HepG2 (cell line): Measurements from ENCODE around the gene DSCAML1. TPM values are rescaled to one million over a fixed set of nuclear protein-coding genes. Genes with fewer than 3 reads are reported as not detected.

Experiments used
- ATAC-seq: fragments of 200-7000 bp; cut with Tn5 transposase; 3 replicates; pipeline ENCODE4 v1.9.1; 2020; ENCODE audit warnings: mild to moderate bottlenecking, moderate library complexity
- BruUV-seq: library from RNA; stranded (reverse); fragments of 400-500 nt; replicated peaks from 2 replicates; lab custom pipeline; 2021; lab: Mats Ljungman, UMichigan
- CTCF ChIA-PET: fragments of 300-600 bp; formaldehyde crosslinking; extraction: SDS; loops from one replicate; lab custom pipeline; 2021; ENCODE audit warnings: low total read pairs, inconsistent platforms, low intra/inter-chr PET ratio; lab: Yijun Ruan, JAX
- POLR2A ChIA-PET: fragments of 350-600 bp; sonication (Branson Sonifier 250); formaldehyde crosslinking; loops from one replicate; lab custom pipeline; 2020; ENCODE audit warnings: antibody characterized with exemption, inconsistent platforms; lab: Yijun Ruan, JAX
- DNase-seq: peaks from one replicate; pipeline ENCODE4 v3.0.0-alpha.2; 2015; ENCODE audit warnings: low spot score
- FAIRE-seq: peaks from 3 replicates; lab custom pipeline; 2011; peaks lifted over from hg19 to GRCh38; lab: Jason Lieb, UNC
- H2AFZ ChIP-seq: one replicate; pipeline ENCODE4 v1.6.1; 2011; ENCODE audit warnings: low read length, inconsistent platforms
- H3K27ac ChIP-seq: fragments of 300-600 bp; 3 replicates; pipeline ENCODE4 v1.8.0; 2011; ENCODE audit warnings: mixed run types, mild to moderate bottlenecking, mixed read lengths, low read length, inconsistent platforms; ENCODE audit not compliant: insufficient read depth; ENCODE audit errors: extremely low read length
- H3K27me3 ChIP-seq, 2 experiments: fragments of 200-600 bp in 1 of 2; 2 replicates in 1 of 2; 3 replicates in 1 of 2; pipeline versions ENCODE4 v1.6.0 to v1.8.0; 2011; ENCODE audit warnings: low read length in 2 of 2, mild to moderate bottlenecking in 2 of 2, moderate library complexity in 2 of 2, inconsistent platforms in 1 of 2; ENCODE audit not compliant: insufficient read depth in 2 of 2, control insufficient read depth in 1 of 2
- H3K36me3 ChIP-seq, 2 experiments: fragments of 200-600 bp in 1 of 2; replicated peaks in 1 of 2; 2 replicates in 1 of 2; 3 replicates in 1 of 2; pipeline versions ENCODE4 v1.5.1 to v1.8.0; 2011; ENCODE audit warnings: low read length in 2 of 2, inconsistent platforms in 1 of 2; ENCODE audit not compliant: insufficient read depth in 2 of 2, control insufficient read depth in 1 of 2
- H3K4me1 ChIP-seq: 2 replicates; pipeline ENCODE4 v1.5.1; 2012; ENCODE audit warnings: low read length, inconsistent platforms; ENCODE audit not compliant: insufficient read depth
- H3K4me2 ChIP-seq: 2 replicates; pipeline ENCODE4 v1.6.0; 2011; ENCODE audit warnings: low read depth, low read length, inconsistent platforms
- H3K4me3 ChIP-seq, 3 experiments: fragments of 200-600 bp in 1 of 3; sonication (generic), shearing (Covaris generic) in 1 of 3; replicated peaks in 1 of 3; 2 replicates each; pipeline ENCODE4 v1.5.1; 2011 to 2016; ENCODE audit warnings: low read length in 3 of 3, inconsistent platforms in 2 of 3, low read depth in 2 of 3, mild to moderate bottlenecking in 2 of 3, control low read depth in 1 of 3, mixed read lengths in 1 of 3; ENCODE audit not compliant: insufficient read depth in 1 of 3
- H3K79me2 ChIP-seq: one replicate; pipeline ENCODE4 v1.6.1; 2011; ENCODE audit warnings: low read length, inconsistent platforms; ENCODE audit not compliant: insufficient read depth
- H3K9ac ChIP-seq: 2 replicates; pipeline ENCODE4 v1.6.0; 2011; ENCODE audit warnings: mild to moderate bottlenecking, low read depth, low read length, inconsistent platforms; ENCODE audit not compliant: insufficient read depth
- H3K9me3 ChIP-seq: 2 replicates; pipeline ENCODE4 v1.5.1; 2012; ENCODE audit warnings: mild to moderate bottlenecking, low read length
- H4K20me1 ChIP-seq: 2 replicates; pipeline ENCODE4 v1.6.0; 2011; ENCODE audit warnings: inconsistent platforms, mild to moderate bottlenecking, low read length, moderate library complexity; ENCODE audit not compliant: insufficient read depth
- ARNTL ChIP-seq: sonication (generic); formaldehyde crosslinking; IDR thresholded peaks from 2 replicates; pipeline ENCODE4 v1.4.0; 2020; ENCODE audit warnings: mild to moderate bottlenecking, missing genetic modification reagents
- EHMT2 ChIP-seq: fragments of 200-600 bp; sonication (generic); IDR thresholded peaks from 2 replicates; pipeline ENCODE4 v1.7.0; 2017; ENCODE audit warnings: antibody characterized with exemption, low read depth, low read length, borderline replicate concordance
- FLYWCH1 ChIP-seq: sonication (generic); formaldehyde crosslinking; IDR thresholded peaks from 2 replicates; pipeline ENCODE4 v1.8.1; 2023; ENCODE audit warnings: mild to moderate bottlenecking, missing genetic modification reagents
- IRX3 ChIP-seq: sonication (generic); formaldehyde crosslinking; IDR thresholded peaks from 2 replicates; pipeline ENCODE4 v1.8.1; 2023; ENCODE audit warnings: mild to moderate bottlenecking, low read depth, missing genetic modification reagents, borderline replicate concordance
- JUND ChIP-seq: sonication (generic); formaldehyde crosslinking; IDR thresholded peaks from 2 replicates; pipeline ENCODE4 v1.8.0; 2022; ENCODE audit warnings: mild to moderate bottlenecking, missing genetic modification reagents
- KLF11 ChIP-seq: IDR thresholded peaks from 2 replicates; pipeline ENCODE4 v1.6.1; 2016; ENCODE audit warnings: missing compliant biosample characterization
- KMT2B ChIP-seq: IDR thresholded peaks from 2 replicates; pipeline ENCODE4 v1.6.1; 2016; ENCODE audit warnings: missing genetic modification reagents, missing compliant biosample characterization
- MED13 ChIP-seq: sonication (generic); formaldehyde crosslinking; IDR thresholded peaks from 2 replicates; pipeline ENCODE4 v1.5.0; 2020; ENCODE audit warnings: missing genetic modification reagents
- NCOA5 ChIP-seq: sonication (generic); formaldehyde crosslinking; IDR thresholded peaks from 2 replicates; pipeline ENCODE4 v1.4.0; 2020; ENCODE audit warnings: missing genetic modification reagents
- NKX3-1 ChIP-seq: sonication (generic); formaldehyde crosslinking; IDR thresholded peaks from 2 replicates; pipeline ENCODE4 v1.5.0; 2020; ENCODE audit warnings: missing genetic modification reagents
- PITX1 ChIP-seq: sonication (generic); formaldehyde crosslinking; IDR thresholded peaks from 2 replicates; pipeline ENCODE4 v1.5.1; 2020; ENCODE audit warnings: mild to moderate bottlenecking, missing genetic modification reagents
- STAG1 ChIP-seq: sonication (generic); formaldehyde crosslinking; IDR thresholded peaks from 2 replicates; pipeline ENCODE4 v1.4.0; 2020; ENCODE audit warnings: missing genetic modification reagents
- ZBTB20 ChIP-seq: sonication (generic); formaldehyde crosslinking; IDR thresholded peaks from 2 replicates; pipeline ENCODE4 v1.8.1; 2023; ENCODE audit warnings: missing genetic modification reagents, low read depth, mild to moderate bottlenecking, borderline replicate concordance
- ZBTB21 ChIP-seq: sonication (generic); formaldehyde crosslinking; IDR thresholded peaks from 2 replicates; pipeline ENCODE4 v1.4.0; 2020; ENCODE audit warnings: missing genetic modification reagents
- ZKSCAN1 ChIP-seq: fragments of 150-350 bp; IDR thresholded peaks from 2 replicates; pipeline ENCODE4 v1.6.1; 2014; ENCODE audit warnings: low read length
- ZNF652 ChIP-seq: IDR thresholded peaks from 2 replicates; pipeline ENCODE4 v1.6.1; 2016; ENCODE audit warnings: low read depth, borderline replicate concordance
- ZNF7 ChIP-seq: IDR thresholded peaks from 2 replicates; pipeline ENCODE4 v1.6.1; 2016; ENCODE audit warnings: missing biosample characterization, missing genetic modification reagents
- ZNF883 ChIP-seq: sonication (generic); formaldehyde crosslinking; IDR thresholded peaks from 2 replicates; pipeline ENCODE4 v1.5.1; 2020; ENCODE audit warnings: mild to moderate bottlenecking, missing genetic modification reagents; ENCODE audit errors: not compliant biosample characterization
- ZSCAN9 ChIP-seq: IDR thresholded peaks from 2 replicates; pipeline ENCODE4 v1.6.1; 2016; ENCODE audit warnings: borderline replicate concordance
- WGBS: methylation state at CpG from one replicate; pipeline ENCODE4 v1.1.6; 2017; ENCODE audit warnings: low lambda C conversion rate; 5-methylcytosine and 5-hydroxymethylcytosine counted together
- in situ Hi-C: cut with HindIII; loops from 2 replicates; pipeline ENCODE4 v1.10.0; 2017; ENCODE audit warnings: low pct_unique_long_range_greater_than_20kb; ENCODE audit not compliant: extremely low pct_ligation_motif_present
- intact Hi-C: fragments of 100-400 bp; cut with micrococcal nuclease; formaldehyde crosslinking; loops from one replicate; pipeline ENCODE4 v1.10.0; 2022; ENCODE audit not compliant: unreplicated experiment
- polyA plus RNA-seq, 8 experiments: library from polyadenylated mRNA; depleted of rRNA in 3 of 8; stranded (reverse) in 7 of 8; unstranded in 1 of 8; fragments of >200 nt; fragmentation: Illumina TruSeq in 4 of 8; extraction: Trizol in 4 of 8; gene quantifications; 2 replicates each; pipeline versions ENCODE4 v1.2.1 to v1.2.3, GENCODE V29; 2011 to 2016; ENCODE audit warnings: low read depth in 4 of 8, missing spikeins in 1 of 8, mixed read lengths in 1 of 8; ENCODE audit not compliant: insufficient read depth in 1 of 8
- total RNA-seq, 5 experiments: library from RNA; depleted of rRNA; stranded (reverse); fragments of >200 nt; fragmentation: Illumina TruSeq; extraction: Trizol; gene quantifications; 2 replicates each; pipeline ENCODE4 v1.2.3, GENCODE V29; 2016; ENCODE audit warnings: low read depth in 1 of 5
- TF ChIP-seq, protein P1 (sequence below): sonication (generic); formaldehyde crosslinking; IDR thresholded peaks from 2 replicates; pipeline ENCODE4 v1.5.1; 2020; ENCODE audit warnings: missing genetic modification reagents, mild to moderate bottlenecking, borderline replicate concordance
- TF ChIP-seq, protein P2 (sequence below), 2 experiments: fragments of 450-650 bp in 1 of 2; sonication (generic) in 1 of 2; formaldehyde crosslinking; IDR thresholded peaks; 2 replicates each; pipeline versions ENCODE4 v1.5.0 to v1.8.0; 2020 to 2022; ENCODE audit warnings: mild to moderate bottlenecking in 1 of 2, missing genetic modification reagents in 1 of 2
- TF ChIP-seq, protein P3 (sequence below), 2 experiments: sonication (generic) in 1 of 2; formaldehyde crosslinking in 1 of 2; IDR thresholded peaks; 2 replicates each; pipeline versions ENCODE4 v1.5.1 to v1.6.1; 2011 to 2020; ENCODE audit warnings: borderline replicate concordance in 1 of 2, low read depth in 1 of 2, low read length in 1 of 2, mild to moderate bottlenecking in 1 of 2, missing genetic modification reagents in 1 of 2, moderate library complexity in 1 of 2

DSCAML1 gene
- total and polyA plus RNA-seq, 2 of the 13 experiments (the other 11 are each of a cell fraction or from before 2014, with no cell fraction given), result 0.29 to 0.40 TPM

DNA sequence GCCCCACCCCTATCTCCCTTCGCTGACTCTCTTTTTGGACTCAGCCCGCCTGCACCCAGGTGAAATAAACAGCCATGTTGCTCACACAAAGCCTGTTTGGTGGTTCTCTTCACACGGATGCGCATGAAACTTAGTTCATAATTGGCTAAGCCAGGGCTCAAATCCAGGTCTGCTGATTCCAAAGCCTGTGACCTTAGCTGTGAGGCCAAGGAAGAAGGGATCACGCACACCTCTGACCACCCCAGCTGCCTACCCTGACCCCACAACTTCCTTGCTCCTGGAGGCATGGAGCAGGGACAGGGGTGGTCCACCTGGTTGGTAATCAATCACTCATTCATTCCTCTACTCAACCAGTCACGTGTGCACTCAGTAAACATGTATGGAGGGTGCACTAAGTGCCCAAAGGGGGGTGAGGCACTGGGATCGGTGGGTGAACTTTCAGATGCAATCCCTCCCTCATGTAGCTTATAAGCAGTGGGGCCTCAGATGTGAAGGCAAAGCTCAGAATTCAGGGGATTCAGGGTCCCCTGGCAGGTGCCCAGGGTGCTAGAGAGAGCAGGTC is 17.3 kb upstream of the DSCAML1 start:
- in situ Hi-C loops, result no loop called here
- H2AFZ ChIP-seq, result no peak overlapping the region
- no TSS peak for BruUV-seq
- no peak for TF ChIP-seq ZBTB20 (CRISPR knock-in tag)
- no peak for TF ChIP-seq ZNF7 (CRISPR knock-in tag)
- no peak for TF ChIP-seq KMT2B (CRISPR knock-in tag)
- TF ChIP-seq STAG1 (CRISPR knock-in tag), result no peak
- TF ChIP-seq MED13 (CRISPR knock-in tag), result no peak
- TF ChIP-seq NCOA5 (CRISPR knock-in tag), result no peak
- no peak for TF ChIP-seq EHMT2
- no peak for TF ChIP-seq ZNF883 (CRISPR knock-in tag)
- TF ChIP-seq, protein P1, sequence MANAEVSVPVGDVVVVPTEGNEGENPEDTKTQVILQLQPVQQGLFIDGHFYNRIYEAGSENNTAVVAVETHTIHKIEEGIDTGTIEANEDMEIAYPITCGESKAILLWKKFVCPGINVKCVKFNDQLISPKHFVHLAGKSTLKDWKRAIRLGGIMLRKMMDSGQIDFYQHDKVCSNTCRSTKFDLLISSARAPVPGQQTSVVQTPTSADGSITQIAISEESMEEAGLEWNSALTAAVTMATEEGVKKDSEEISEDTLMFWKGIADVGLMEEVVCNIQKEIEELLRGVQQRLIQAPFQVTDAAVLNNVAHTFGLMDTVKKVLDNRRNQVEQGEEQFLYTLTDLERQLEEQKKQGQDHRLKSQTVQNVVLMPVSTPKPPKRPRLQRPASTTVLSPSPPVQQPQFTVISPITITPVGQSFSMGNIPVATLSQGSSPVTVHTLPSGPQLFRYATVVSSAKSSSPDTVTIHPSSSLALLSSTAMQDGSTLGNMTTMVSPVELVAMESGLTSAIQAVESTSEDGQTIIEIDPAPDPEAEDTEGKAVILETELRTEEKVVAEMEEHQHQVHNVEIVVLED, result no peak
- no peak for TF ChIP-seq ZKSCAN1
- TF ChIP-seq, protein P2, sequence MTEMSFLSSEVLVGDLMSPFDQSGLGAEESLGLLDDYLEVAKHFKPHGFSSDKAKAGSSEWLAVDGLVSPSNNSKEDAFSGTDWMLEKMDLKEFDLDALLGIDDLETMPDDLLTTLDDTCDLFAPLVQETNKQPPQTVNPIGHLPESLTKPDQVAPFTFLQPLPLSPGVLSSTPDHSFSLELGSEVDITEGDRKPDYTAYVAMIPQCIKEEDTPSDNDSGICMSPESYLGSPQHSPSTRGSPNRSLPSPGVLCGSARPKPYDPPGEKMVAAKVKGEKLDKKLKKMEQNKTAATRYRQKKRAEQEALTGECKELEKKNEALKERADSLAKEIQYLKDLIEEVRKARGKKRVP (CRISPR knock-in tag; IDR thresholded peaks at IDR 0.05), result no peak
- TF ChIP-seq NKX3-1 (CRISPR knock-in tag), result no peak
- TF ChIP-seq ZBTB21 (CRISPR knock-in tag), result no peak
- no peak for TF ChIP-seq ZNF652
- no peak for TF ChIP-seq ZSCAN9 (CRISPR knock-in tag)
- TF ChIP-seq, protein P3, sequence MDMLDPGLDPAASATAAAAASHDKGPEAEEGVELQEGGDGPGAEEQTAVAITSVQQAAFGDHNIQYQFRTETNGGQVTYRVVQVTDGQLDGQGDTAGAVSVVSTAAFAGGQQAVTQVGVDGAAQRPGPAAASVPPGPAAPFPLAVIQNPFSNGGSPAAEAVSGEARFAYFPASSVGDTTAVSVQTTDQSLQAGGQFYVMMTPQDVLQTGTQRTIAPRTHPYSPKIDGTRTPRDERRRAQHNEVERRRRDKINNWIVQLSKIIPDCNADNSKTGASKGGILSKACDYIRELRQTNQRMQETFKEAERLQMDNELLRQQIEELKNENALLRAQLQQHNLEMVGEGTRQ (IDR thresholded peaks at IDR 0.05; ENCODE audit: low read depth, low read length), result peak; percentile 46
- TF ChIP-seq, protein P3 (CRISPR knock-in tag; IDR thresholded peaks at IDR 0.05; ENCODE audit: borderline replicate concordance), result peak; percentile 61; the same call in 1 of the 2 replicates
- no peak for TF ChIP-seq IRX3
- no peak for TF ChIP-seq PITX1 (CRISPR knock-in tag)
- TF ChIP-seq JUND (CRISPR knock-in tag), result no peak
- TF ChIP-seq FLYWCH1 (CRISPR knock-in tag), result no peak
- TF ChIP-seq KLF11 (CRISPR knock-in tag), result no peak
- TF ChIP-seq ARNTL (CRISPR knock-in tag), result 0 out of 2 replicates have a peak, but pooled peaks have one; percentile 39

More for the DNA sequence above, 17.3 kb upstream of the DSCAML1 start:
- Histone ChIP-seq H4K20me1 (peaks cover 3% of the 10 kb centered on the region; the same call in 1 of the 2 replicates), H3K4me3 (peak overlapping the region in 2 of 3 experiments; percentile 19 to 61; a peak in 3 of 6 replicates), H3K9me3 (no peaks in the 10 kb centered on the region), H3K36me3 (no peaks in the 10 kb centered on the region), H3K27ac (no peak overlapping the region), H3K4me2 (peak overlapping the region; percentile 90), H3K79me2 (no peaks in the 10 kb centered on the region), H3K4me1 (peaks cover 52% of the 10 kb centered on the region), H3K9ac (peak overlapping the region; percentile 34), H3K27me3 (peaks cover 0 to 5% of the 10 kb centered on the region in 2 experiments; a peak in 1 of 5 replicates)
- DNase-seq (no peak), FAIRE-seq (no peak), ATAC-seq (no peak)
- intact Hi-C loops, result no loop called here
- ChIA-PET CTCF (no interaction called here), POLR2A (interaction anchor here (2.2 kb wide), 1 partner anchor 10 kb away, joined by 10 read pairs; the partner anchor contains the start of gene FXYD2)
- WGBS, result 47% methylated on average over 6 of the region's 7 CpGs
